K562 (cell line): ENCODE measurements around the gene EFNA2. TPM values are rescaled to one million over a fixed set of nuclear protein-coding genes. Genes with fewer than 3 reads are reported as not detected.
A peak's percentile ranks its signal among the peaks of the same experiment; 100 is the strongest.

Experiments
- BRD9 ChIP-seq: fragments of 450-650 bp; IDR thresholded peaks from 2 replicates; pipeline ENCODE4 v1.6.1; 2018; ENCODE audit warnings: low read depth; ENCODE audit not compliant: partially characterized antibody
- CSDE1 ChIP-seq, 2 experiments: fragments of 450-650 bp; IDR thresholded peaks; 2 replicates each; pipeline ENCODE4 v1.6.1; 2016; ENCODE audit warnings: mild to moderate bottlenecking in 1 of 2
- ESRRA ChIP-seq: fragments of 450-650 bp; IDR thresholded peaks from 2 replicates; pipeline ENCODE4 v1.6.1; 2014; ENCODE audit warnings: low read depth, mild to moderate bottlenecking, moderate library complexity, borderline replicate concordance
- FOXJ2 ChIP-seq: fragments of 200-800 bp; sonication (Bioruptor generic); IDR thresholded peaks from 2 replicates; pipeline ENCODE4 v1.6.1; 2016; ENCODE audit warnings: missing genetic modification characterization, missing compliant biosample characterization
- GTF2F1 ChIP-seq: IDR thresholded peaks from 2 replicates; pipeline ENCODE4 v1.6.1; 2011; ENCODE audit warnings: low read depth, low read length, improper control_type of control experiment
- HLTF ChIP-seq: fragments of 450-650 bp; IDR thresholded peaks from 2 replicates; pipeline ENCODE4 v1.6.1; 2016
- HNRNPL ChIP-seq: fragments of 200-400 bp; formaldehyde crosslinking; IDR thresholded peaks from 2 replicates; pipeline ENCODE4 v1.6.1; 2017; ENCODE audit warnings: low read depth, mild to moderate bottlenecking, low read length
- NCOA4 ChIP-seq: fragments of 450-650 bp; IDR thresholded peaks from 2 replicates; pipeline ENCODE4 v1.6.1; 2018; ENCODE audit warnings: mild to moderate bottlenecking; ENCODE audit not compliant: partially characterized antibody
- NCOR1 ChIP-seq: fragments of 450-650 bp; IDR thresholded peaks from 2 replicates; pipeline ENCODE4 v1.6.1; 2016; ENCODE audit warnings: mild to moderate bottlenecking, moderate library complexity
- NFRKB ChIP-seq: fragments of 450-650 bp; IDR thresholded peaks from 2 replicates; pipeline ENCODE4 v1.6.1; 2016; ENCODE audit warnings: low read depth
- PHF21A ChIP-seq: fragments of 450-650 bp; IDR thresholded peaks from 2 replicates; pipeline ENCODE4 v1.6.1; 2017; ENCODE audit warnings: low read depth, borderline replicate concordance
- RREB1 ChIP-seq: fragments of 250-450 bp; sonication (Bioruptor Pico); IDR thresholded peaks from 2 replicates; pipeline ENCODE4 v1.4.0; 2020
- SFPQ ChIP-seq: fragments of 200-400 bp; formaldehyde crosslinking; IDR thresholded peaks from 2 replicates; pipeline ENCODE4 v1.6.1; 2017; ENCODE audit warnings: mild to moderate bottlenecking, low read depth, low read length, moderate library complexity
- SMARCB1 ChIP-seq: IDR thresholded peaks from 2 replicates; pipeline ENCODE4 v1.6.1; 2011; ENCODE audit warnings: improper control_type of control experiment, low read depth; ENCODE audit not compliant: insufficient read length
- SPI1 ChIP-seq: IDR thresholded peaks from 2 replicates; pipeline ENCODE4 v1.6.1; 2011; ENCODE audit warnings: low read depth, low read length, control low read depth, borderline replicate concordance
- SRSF1 ChIP-seq: fragments of 200-400 bp; formaldehyde crosslinking; IDR thresholded peaks from 2 replicates; pipeline ENCODE4 v1.6.1; 2017; ENCODE audit warnings: mild to moderate bottlenecking, low read depth, low read length, moderate library complexity
- TCF3 ChIP-seq: sonication (generic); formaldehyde crosslinking; IDR thresholded peaks from 2 replicates; pipeline ENCODE4 v1.4.0; 2020; ENCODE audit warnings: mild to moderate bottlenecking, missing genetic modification reagents
- ZBTB2 ChIP-seq: fragments of 450-650 bp; IDR thresholded peaks from 2 replicates; pipeline ENCODE4 v1.6.1; 2016; ENCODE audit warnings: antibody characterized with exemption
- ZNF140 ChIP-seq: fragments of 250-450 bp; sonication (Bioruptor Pico); IDR thresholded peaks from 2 replicates; pipeline ENCODE4 v1.8.0; 2021; ENCODE audit warnings: moderate library complexity, mild to moderate bottlenecking, inconsistent platforms
- ZNF263 ChIP-seq: sonication (generic); formaldehyde crosslinking; IDR thresholded peaks from 2 replicates; pipeline ENCODE4 v1.8.0; 2022; ENCODE audit warnings: mild to moderate bottlenecking, missing genetic modification reagents, borderline replicate concordance
- ZNF274 ChIP-seq: IDR thresholded peaks from 2 replicates; pipeline ENCODE4 v1.6.1; 2011; ENCODE audit warnings: low read depth, mild to moderate bottlenecking, low read length, moderate library complexity, borderline replicate concordance
- ZNF77 ChIP-seq: fragments of 250-450 bp; sonication (Bioruptor Pico); IDR thresholded peaks from 2 replicates; pipeline ENCODE4 v1.5.0; 2020
- polyA plus RNA-seq, 8 experiments: library from polyadenylated mRNA; depleted of rRNA in 4 of 8; stranded (reverse) in 5 of 8; unstranded in 3 of 8; fragments of >200 nt; fragmentation: Nextera tagmentation in 2 of 8; fragmentation: Illumina TruSeq in 1 of 8; extraction: Ambion mirVana in 2 of 8; extraction: Trizol in 1 of 8; gene quantifications; 2 replicates each; pipeline versions ENCODE4 v1.2.1 to v1.2.3, GENCODE V29; 2011 to 2014; ENCODE audit warnings: inconsistent platforms in 1 of 8, missing spikeins in 1 of 8
- total RNA-seq, 7 experiments: library from RNA; depleted of rRNA in 6 of 7; stranded (reverse); fragments of >200 nt in 6 of 7; fragmentation: Illumina TruSeq in 2 of 7; extraction: Trizol in 2 of 7; gene quantifications; 2 replicates each; pipeline versions ENCODE4 v1.2.1 to v1.2.3, GENCODE V29; 2011 to 2021; ENCODE audit warnings: low replicate concordance in 1 of 7

The EFNA2 gene
- total and polyA plus RNA-seq, 9 of the 15 experiments (the other 6 are each of a cell fraction or from before 2014, with no cell fraction given): 0.11 to 0.44 (median 0.15) TPM; not detected in 6

- TF ChIP-seq ZNF263 (CRISPR knock-in tag) (peak; percentile 85), ESRRA (0 out of 2 replicates have a peak, but pooled peaks have one; percentile 22), PHF21A (no peak), SRSF1 (no peak), SMARCB1 (no peak), HNRNPL (no peak), ZBTB2 (no peak), TCF3 (CRISPR knock-in tag) (0 out of 2 replicates have a peak, but pooled peaks have one; percentile 12), HLTF (no peak; the same call in 1 of the 2 replicates), NFRKB (no peak), RREB1 (CRISPR knock-in tag) (no peak), SPI1 (peak; percentile 16; the same call in 1 of the 2 replicates), NCOA4 (no peak), CSDE1 (IDR thresholded peaks at IDR 0.05) (no peak), SFPQ (no peak), FOXJ2 (tag) (no peak), GTF2F1 (no peak), ZNF140 (CRISPR knock-in tag) (no peak), BRD9 (no peak), ZNF274 (no peak), NCOR1 (no peak), ZNF77 (CRISPR knock-in tag) (no peak)
Measured at GRCh38 chr19:1279782-1280341, 5.8 kb upstream of the EFNA2 start (continued).
